B cell (primary cell): Measurements from ENCODE around the gene MAD2L2. TPM values are rescaled to one million over a fixed set of nuclear protein-coding genes. Genes with fewer than 3 reads are reported as not detected.

Experiments used
- ATAC-seq: fragments of 200-7000 bp; cut with Tn5 transposase; one replicate; pipeline ENCODE4 v1.10.0; 2021; ENCODE audit warnings: low read depth, mild to moderate bottlenecking, moderate number of reproducible peaks, moderate library complexity
- CTCF ChIA-PET: fragments of 350-600 bp; sonication (Branson Sonifier 250); formaldehyde crosslinking; loops from one replicate; lab custom pipeline; 2021; ENCODE audit warnings: antibody characterized with exemption, inconsistent platforms; lab: Charles Lee
- POLR2A ChIA-PET: fragments of 350-600 bp; sonication (Branson Sonifier 250); formaldehyde crosslinking; loops from one replicate; lab custom pipeline; 2021; ENCODE audit warnings: antibody characterized with exemption; lab: Charles Lee
- DNase-seq: peaks from one replicate; pipeline ENCODE4 v3.0.0; 2013
- H2AFZ ChIP-seq: 2 replicates; pipeline ENCODE4 v1.6.1; 2012; ENCODE audit warnings: mild to moderate bottlenecking, low read depth, low read length; ENCODE audit not compliant: insufficient read depth, poor library complexity, severe bottlenecking
- H3K27ac ChIP-seq, 2 donors: 1 replicate in 1 of 2; 2 replicates in 1 of 2; pipeline ENCODE4 v1.5.1; 2012 to 2013; ENCODE audit warnings: low read length in 2 of 2, mild to moderate bottlenecking in 2 of 2, moderate library complexity in 1 of 2
- H3K27me3 ChIP-seq, 4 experiments: fragments of 200-600 bp in 1 of 4; sonication (generic) in 1 of 4; replicated peaks in 1 of 4; 1 replicate in 2 of 4; 2 replicates in 2 of 4; pipeline versions ENCODE4 v1.6.1 to v1.7.0; 2013 to 2016; ENCODE audit warnings: low read length in 3 of 4, mild to moderate bottlenecking in 2 of 4, mixed read lengths in 1 of 4, moderate library complexity in 1 of 4; ENCODE audit not compliant: insufficient read depth in 4 of 4, control insufficient read depth in 3 of 4; ENCODE audit errors: control extremely low read depth in 1 of 4
- H3K36me3 ChIP-seq, 2 experiments: replicated peaks in 1 of 2; 1 replicate in 1 of 2; 2 replicates in 1 of 2; pipeline versions ENCODE4 v1.6.1 to v1.7.1; 2013; ENCODE audit warnings: low read length in 1 of 2; ENCODE audit not compliant: insufficient read depth in 2 of 2, control insufficient read depth in 1 of 2; ENCODE audit errors: control extremely low read depth in 1 of 2, extremely low read depth in 1 of 2
- H3K4me1 ChIP-seq, 2 donors: fragments of 200-600 bp in 1 of 2; sonication (generic) in 1 of 2; 1 replicate in 1 of 2; 2 replicates in 1 of 2; pipeline versions ENCODE4 v1.5.1 to v1.6.1; 2013 to 2017; ENCODE audit warnings: low read length in 2 of 2; ENCODE audit not compliant: control insufficient read depth in 2 of 2, insufficient read depth in 2 of 2
- H3K4me2 ChIP-seq: replicated peaks from 2 replicates; pipeline ENCODE3; 2012; ENCODE audit warnings: mild to moderate bottlenecking, low read depth, low read length; ENCODE audit not compliant: poor library complexity, severe bottlenecking
- H3K4me3 ChIP-seq, 5 experiments: fragments of 200-600 bp in 1 of 5; sonication (generic) in 1 of 5; 1 replicate in 3 of 5; 2 replicates in 2 of 5; pipeline versions ENCODE4 v1.5.1 to v1.7.0; 2011 to 2016; ENCODE audit warnings: low read length in 4 of 5, mild to moderate bottlenecking in 4 of 5, low read depth in 2 of 5, control low read depth in 1 of 5, moderate library complexity in 1 of 5; ENCODE audit not compliant: insufficient read depth in 1 of 5; ENCODE audit errors: control extremely low read depth in 1 of 5, extremely low read depth in 1 of 5
- H3K79me2 ChIP-seq: fragments of 200-600 bp; sonication (generic); one replicate; pipeline ENCODE4 v1.6.0; 2016; ENCODE audit warnings: low read length; ENCODE audit not compliant: control insufficient read depth, insufficient read depth
- H3K9ac ChIP-seq: fragments of 200-600 bp; sonication (generic); 2 replicates; pipeline ENCODE4 v1.6.1; 2017; ENCODE audit warnings: mild to moderate bottlenecking, low read length, moderate library complexity
- H3K9me3 ChIP-seq, 3 donors: one replicate each; pipeline versions ENCODE4 v1.6.1 to v1.7.1; 2013; ENCODE audit warnings: low read length in 2 of 3; ENCODE audit not compliant: control insufficient read depth in 2 of 3, insufficient read depth in 1 of 3; ENCODE audit errors: control extremely low read depth in 1 of 3
- H4K20me1 ChIP-seq: 2 replicates; pipeline ENCODE4 v1.6.0; 2012; ENCODE audit warnings: mild to moderate bottlenecking, low read length; ENCODE audit not compliant: insufficient read depth, control insufficient read depth, poor library complexity, severe bottlenecking
- H3K27ac Mint-ChIP-seq: one replicate; pipeline ENCODE4 v1.8.0; 2021; ENCODE audit warnings: mixed read lengths
- H3K27me3 Mint-ChIP-seq: one replicate; pipeline ENCODE4 v1.8.0; 2021; ENCODE audit warnings: mixed read lengths
- H3K4me1 Mint-ChIP-seq: one replicate; pipeline ENCODE4 v1.8.0; 2021; ENCODE audit warnings: mixed read lengths
- H3K4me3 Mint-ChIP-seq: one replicate; pipeline ENCODE4 v1.8.0; 2021; ENCODE audit warnings: mixed read lengths
- H3K9me3 Mint-ChIP-seq: one replicate; pipeline ENCODE4 v1.8.0; 2022; ENCODE audit warnings: mixed read lengths; ENCODE audit not compliant: insufficient read depth
- EZH2 ChIP-seq: IDR thresholded peaks from 2 replicates; pipeline ENCODE4 v1.6.1; 2012; ENCODE audit warnings: borderline replicate concordance, low read depth, mild to moderate bottlenecking, moderate library complexity, low read length; ENCODE audit not compliant: insufficient read depth, poor library complexity, severe bottlenecking
- WGBS: methylation state at CpG from one replicate; pipeline ENCODE4 v1.1.5; 2013; ENCODE audit warnings: missing lambda C conversion rate; ENCODE audit not compliant: insufficient coverage; 5-methylcytosine and 5-hydroxymethylcytosine counted together
- intact Hi-C: fragments of 100-400 bp; cut with micrococcal nuclease; formaldehyde crosslinking; loops from one replicate; pipeline ENCODE4 v1.10.0; 2022
- polyA plus RNA-seq: library from polyadenylated mRNA; depleted of rRNA; stranded (reverse); fragments of >200 nt; gene quantifications from 2 replicates; pipeline ENCODE4 v1.2.3, GENCODE V29; 2012
- total RNA-seq, 2 donors: library from RNA; stranded (reverse); fragments of 120-200 nt in 1 of 2; gene quantifications; 1 replicate in 1 of 2; 2 replicates in 1 of 2; pipeline versions ENCODE4 v1.2.3 to v1.2.4, GENCODE V29; 2013 to 2022
- TF ChIP-seq, protein P1 (sequence below): fragments of 200-600 bp; IDR thresholded peaks from one replicate; pipeline ENCODE4 v1.8.0; 2022; ENCODE audit warnings: antibody characterized with exemption, mild to moderate bottlenecking

The MAD2L2 gene
- total and polyA plus RNA-seq, 2 donors (not counting 1 experiment from before 2014, with no cell fraction given): 29.0 to 42.2 TPM

DNA sequence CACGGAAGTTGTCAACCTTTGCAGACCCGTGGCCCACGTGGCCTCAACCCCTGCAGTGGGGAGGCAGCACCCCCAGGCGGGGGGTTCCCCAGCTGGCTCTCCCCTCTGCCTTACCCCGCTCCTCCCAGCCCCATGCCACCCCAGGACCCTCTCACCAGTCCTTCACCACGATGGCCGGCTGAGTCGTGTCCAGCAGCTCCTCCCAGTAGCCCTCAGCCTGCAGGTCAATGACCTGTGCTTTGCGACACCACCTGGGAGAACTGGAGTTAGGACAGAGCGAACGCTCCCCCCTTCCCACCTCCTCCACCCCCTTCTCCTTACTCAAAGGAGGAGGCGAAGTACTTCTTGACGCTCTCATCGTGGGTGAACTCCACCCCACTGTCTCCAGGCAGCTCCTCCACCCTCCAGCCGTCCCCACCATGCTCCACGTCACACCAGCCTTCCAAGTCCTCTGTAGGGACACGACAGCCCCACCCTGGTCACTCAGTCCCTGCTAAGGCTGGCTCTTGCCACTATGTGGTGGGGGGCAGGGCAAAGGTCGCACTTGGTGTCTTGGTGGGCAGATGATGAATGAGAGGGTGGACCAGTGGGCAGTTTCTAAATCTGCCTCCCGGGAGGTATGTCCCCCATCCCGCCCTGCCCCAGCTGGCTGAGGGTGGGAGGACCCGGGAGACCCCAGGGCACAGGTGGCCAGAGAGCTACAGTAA lies 31.2 kb downstream of the MAD2L2 start:
- no peaks in the 10 kb centered on the region for H3K9me3 Mint-ChIP-seq
- ATAC-seq (no peak), DNase-seq (no peak)
- Histone ChIP-seq H3K36me3 (no peaks in the 10 kb centered on the region), H3K9me3 (no peaks in the 10 kb centered on the region), H3K9ac (peak overlapping the region; percentile 47), H3K4me1 (peaks cover 14 to 27% of the 10 kb centered on the region in 2 donors), H3K27ac (no peak overlapping the region), H3K27me3 (no peaks in the 10 kb centered on the region), H3K79me2 (no peaks in the 10 kb centered on the region), H2AFZ (peak overlapping the region; percentile 68), H3K4me2 (peak overlapping the region; percentile 81), H3K4me3 (peak overlapping the region in 2 of 5 experiments; percentile 42 to 51), H4K20me1 (no peaks in the 10 kb centered on the region)
- TF ChIP-seq EZH2: no peak
- TF ChIP-seq, protein P1, sequence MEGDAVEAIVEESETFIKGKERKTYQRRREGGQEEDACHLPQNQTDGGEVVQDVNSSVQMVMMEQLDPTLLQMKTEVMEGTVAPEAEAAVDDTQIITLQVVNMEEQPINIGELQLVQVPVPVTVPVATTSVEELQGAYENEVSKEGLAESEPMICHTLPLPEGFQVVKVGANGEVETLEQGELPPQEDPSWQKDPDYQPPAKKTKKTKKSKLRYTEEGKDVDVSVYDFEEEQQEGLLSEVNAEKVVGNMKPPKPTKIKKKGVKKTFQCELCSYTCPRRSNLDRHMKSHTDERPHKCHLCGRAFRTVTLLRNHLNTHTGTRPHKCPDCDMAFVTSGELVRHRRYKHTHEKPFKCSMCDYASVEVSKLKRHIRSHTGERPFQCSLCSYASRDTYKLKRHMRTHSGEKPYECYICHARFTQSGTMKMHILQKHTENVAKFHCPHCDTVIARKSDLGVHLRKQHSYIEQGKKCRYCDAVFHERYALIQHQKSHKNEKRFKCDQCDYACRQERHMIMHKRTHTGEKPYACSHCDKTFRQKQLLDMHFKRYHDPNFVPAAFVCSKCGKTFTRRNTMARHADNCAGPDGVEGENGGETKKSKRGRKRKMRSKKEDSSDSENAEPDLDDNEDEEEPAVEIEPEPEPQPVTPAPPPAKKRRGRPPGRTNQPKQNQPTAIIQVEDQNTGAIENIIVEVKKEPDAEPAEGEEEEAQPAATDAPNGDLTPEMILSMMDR: no peak
- H3K4me3 Mint-ChIP-seq: peak overlapping the region; percentile 66
- WGBS: 43% methylated on average over 15 of the region's 21 CpGs
- no peaks in the 10 kb centered on the region for H3K27me3 Mint-ChIP-seq
- H3K4me1 Mint-ChIP-seq: peaks cover 27% of the 10 kb centered on the region
- POLR2A ChIA-PET: interaction anchor here (1.2 to 2.2 kb wide), 4 partner anchors 32 to 638 kb away, joined by 3 to 10 read pairs (median 4); partner anchors contain the start of gene TARDBP
- H3K27ac Mint-ChIP-seq: no peak overlapping the region
- intact Hi-C loops: loop anchor here (1.0 to 10.0 kb wide), 7 partner anchors 32 to 387 kb away; partner anchors contain the start of genes DISP3, MAD2L2 and MTOR
- CTCF ChIA-PET: interaction anchor here (0.7 to 18.9 kb wide), 18 partner anchors 8 to 612 kb away, joined by 3 to 231 read pairs (median 4); partner anchors contain the start of genes AGTRAP and FBXO6

DNA sequence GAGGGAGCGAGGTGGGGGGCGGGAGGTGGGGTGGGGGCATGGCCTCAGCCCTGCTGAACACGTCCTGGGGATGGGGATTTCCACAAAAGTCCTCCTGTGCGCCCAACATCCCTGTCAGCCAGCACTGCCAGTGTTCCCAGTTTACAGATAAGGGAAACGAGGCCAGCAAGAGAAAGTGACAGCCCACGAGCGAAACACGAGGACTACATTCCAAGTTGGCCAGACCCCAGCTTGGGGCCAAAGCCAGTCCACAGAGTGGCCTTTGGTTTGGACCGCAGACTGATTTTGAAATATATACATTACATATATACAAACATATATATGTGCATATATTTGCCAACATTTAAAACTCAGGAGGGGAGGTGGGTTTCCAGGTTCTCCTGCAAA lies 31.7 kb downstream of the MAD2L2 start:
- H3K36me3 ChIP-seq: no peaks in the 10 kb centered on the region
- peak overlapping the region in 1 of 5 experiments; percentile 21 for H3K4me3 ChIP-seq
- no peak for ATAC-seq
- WGBS: 25% methylated on average over 3 of the region's 9 CpGs
- H3K27ac ChIP-seq: no peak overlapping the region
- H4K20me1 ChIP-seq: no peaks in the 10 kb centered on the region
- no peaks in the 10 kb centered on the region for H3K27me3 ChIP-seq
- peaks cover 14 to 27% of the 10 kb centered on the region in 2 donors for H3K4me1 ChIP-seq
- Mint-ChIP-seq H3K27me3 (no peaks in the 10 kb centered on the region), H3K4me3 (peak overlapping the region; percentile 57), H3K27ac (no peak overlapping the region), H3K4me1 (peaks cover 27% of the 10 kb centered on the region), H3K9me3 (no peaks in the 10 kb centered on the region)
- ChIA-PET CTCF (interaction anchor here (0.8 to 18.9 kb wide), 10 partner anchors 8 to 612 kb away, joined by 3 to 231 read pairs (median 7); partner anchors contain the start of genes AGTRAP and FBXO6), POLR2A (interaction anchor here (0.5 to 1.2 kb wide), 2 partner anchors 65 to 259 kb away, joined by 3 read pairs; no protein-coding TSS in a partner anchor)
- TF ChIP-seq, protein P1: no peak
- no peak for TF ChIP-seq EZH2
- no peak overlapping the region for H2AFZ ChIP-seq
- H3K79me2 ChIP-seq: no peaks in the 10 kb centered on the region
- DNase-seq: no peak
- peak overlapping the region; percentile 81 for H3K4me2 ChIP-seq
- no peak overlapping the region for H3K9ac ChIP-seq
- intact Hi-C loops: loop anchor here (10.0 kb wide), 1 partner anchor 174 kb away; the partner anchor contains the start of gene DISP3
- no peaks in the 10 kb centered on the region for H3K9me3 ChIP-seq
